Hepatocyte (in vitro differentiated cells): ENCODE data around the gene PEAK1. TPM values are rescaled to one million over a fixed set of nuclear protein-coding genes. Genes with fewer than 3 reads are reported as not detected.

Experiments used
- DNase-seq: peaks from one replicate; pipeline ENCODE4 v3.0.0-alpha.2; 2016; ENCODE audit warnings: low spot score
- H2AFZ ChIP-seq: fragments of 200-600 bp; sonication (generic); 2 replicates; pipeline ENCODE4 v1.6.0; 2016; ENCODE audit warnings: antibody characterized with exemption, mild to moderate bottlenecking
- H3K27ac ChIP-seq: fragments of 200-600 bp; sonication (generic); 2 replicates; pipeline ENCODE4 v1.5.1; 2016; ENCODE audit warnings: mild to moderate bottlenecking
- H3K27me3 ChIP-seq: fragments of 200-600 bp; sonication (generic); 2 replicates; pipeline ENCODE4 v1.6.1; 2016
- H3K36me3 ChIP-seq: fragments of 200-600 bp; sonication (generic); replicated peaks from 2 replicates; pipeline ENCODE4 v1.5.1; 2016; ENCODE audit warnings: low read depth; ENCODE audit not compliant: insufficient read depth
- H3K4me1 ChIP-seq: fragments of 200-600 bp; sonication (generic); 2 replicates; pipeline ENCODE4 v1.5.1; 2016; ENCODE audit warnings: mild to moderate bottlenecking, moderate library complexity; ENCODE audit not compliant: insufficient read depth
- H3K4me2 ChIP-seq: fragments of 200-600 bp; sonication (generic); 2 replicates; pipeline ENCODE4 v1.6.0; 2016
- H3K4me3 ChIP-seq: fragments of 200-600 bp; sonication (generic); 2 replicates; pipeline ENCODE4 v1.5.1; 2016; ENCODE audit warnings: mild to moderate bottlenecking
- H3K79me2 ChIP-seq: fragments of 200-600 bp; sonication (generic); 2 replicates; pipeline ENCODE4 v1.6.0; 2017; ENCODE audit warnings: mild to moderate bottlenecking
- H3K9me2 ChIP-seq: fragments of 200-600 bp; sonication (generic); replicated peaks from 2 replicates; pipeline ENCODE4 v1.6.0; 2017; ENCODE audit warnings: mild to moderate bottlenecking; ENCODE audit not compliant: insufficient read depth
- H3K9me3 ChIP-seq: fragments of 200-600 bp; sonication (generic); 2 replicates; pipeline ENCODE4 v1.5.1; 2016; ENCODE audit warnings: low read depth, mild to moderate bottlenecking
- H4K20me1 ChIP-seq: fragments of 200-600 bp; sonication (generic); 2 replicates; pipeline ENCODE4 v1.6.0; 2016; ENCODE audit warnings: mild to moderate bottlenecking; ENCODE audit not compliant: insufficient read depth, poor library complexity, severe bottlenecking
- EZH2 ChIP-seq: fragments of 200-600 bp; sonication (generic); IDR thresholded peaks from 2 replicates; pipeline ENCODE4 v1.6.1; 2016; ENCODE audit warnings: antibody characterized with exemption, mild to moderate bottlenecking, borderline replicate concordance
- EZH2phosphoT487 ChIP-seq: fragments of 200-600 bp; sonication (generic); IDR thresholded peaks from one replicate; pipeline ENCODE4 v1.6.1; 2018; ENCODE audit warnings: antibody characterized with exemption, mild to moderate bottlenecking, low read depth, moderate library complexity; ENCODE audit not compliant: unreplicated experiment, severe bottlenecking
- WGBS: methylation state at CpG from one replicate; pipeline ENCODE4 v1.1.6; 2016; ENCODE audit warnings: low lambda C conversion rate; ENCODE audit errors: missing lambda C conversion rate; 5-methylcytosine and 5-hydroxymethylcytosine counted together
- polyA plus RNA-seq: library from polyadenylated mRNA; unstranded; fragments of >200 nt; fragmentation: Nextera tagmentation; extraction: Ambion mirVana; gene quantifications from 2 replicates; pipeline ENCODE4 v1.2.1, GENCODE V29; 2016
- total RNA-seq: library from RNA; depleted of rRNA; stranded (reverse); fragments of >200 nt; gene quantifications from 2 replicates; pipeline ENCODE4 v1.2.3, GENCODE V29; 2014
- TF ChIP-seq, protein P1 (sequence below): fragments of 200-600 bp; sonication (generic); IDR thresholded peaks from 2 replicates; pipeline ENCODE4 v1.5.1; 2016; ENCODE audit warnings: antibody characterized with exemption, mild to moderate bottlenecking; ENCODE audit not compliant: poor library complexity

The PEAK1 gene
- total and polyA plus RNA-seq, 2 experiments from 2014 or later, result 8.1 to 27.1 TPM

DNA sequence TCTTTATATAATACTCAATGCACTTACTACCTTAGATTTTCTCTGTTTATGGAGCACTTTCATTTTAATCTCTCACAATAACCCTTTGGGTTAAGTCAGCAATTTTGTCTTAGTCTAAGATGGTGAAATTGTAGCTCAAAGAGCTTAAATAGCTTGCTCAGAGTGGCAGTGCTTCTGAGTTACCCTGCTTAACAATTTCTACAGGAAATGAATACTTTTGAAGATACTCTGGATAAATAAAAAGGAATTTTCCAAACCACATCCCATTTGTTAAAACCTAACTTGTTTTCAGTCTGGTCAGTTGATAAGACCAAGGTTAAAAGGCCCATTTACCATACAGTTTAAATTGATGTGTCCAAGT is 38.0 kb upstream of the PEAK1 start:
- Histone ChIP-seq H4K20me1 (no peaks in the 10 kb centered on the region), H3K4me3 (no peak overlapping the region), H3K4me2 (no peak overlapping the region), H3K9me3 (no peaks in the 10 kb centered on the region), H3K36me3 (no peaks in the 10 kb centered on the region), H3K4me1 (peaks cover 11% of the 10 kb centered on the region), H3K27ac (peak overlapping the region; percentile 29), H2AFZ (no peak overlapping the region), H3K9me2 (no peaks in the 10 kb centered on the region), H3K27me3 (no peaks in the 10 kb centered on the region), H3K79me2 (peaks cover 28% of the 10 kb centered on the region)
- TF ChIP-seq EZH2 (no peak), EZH2phosphoT487 (no peak)
- TF ChIP-seq, protein P1, sequence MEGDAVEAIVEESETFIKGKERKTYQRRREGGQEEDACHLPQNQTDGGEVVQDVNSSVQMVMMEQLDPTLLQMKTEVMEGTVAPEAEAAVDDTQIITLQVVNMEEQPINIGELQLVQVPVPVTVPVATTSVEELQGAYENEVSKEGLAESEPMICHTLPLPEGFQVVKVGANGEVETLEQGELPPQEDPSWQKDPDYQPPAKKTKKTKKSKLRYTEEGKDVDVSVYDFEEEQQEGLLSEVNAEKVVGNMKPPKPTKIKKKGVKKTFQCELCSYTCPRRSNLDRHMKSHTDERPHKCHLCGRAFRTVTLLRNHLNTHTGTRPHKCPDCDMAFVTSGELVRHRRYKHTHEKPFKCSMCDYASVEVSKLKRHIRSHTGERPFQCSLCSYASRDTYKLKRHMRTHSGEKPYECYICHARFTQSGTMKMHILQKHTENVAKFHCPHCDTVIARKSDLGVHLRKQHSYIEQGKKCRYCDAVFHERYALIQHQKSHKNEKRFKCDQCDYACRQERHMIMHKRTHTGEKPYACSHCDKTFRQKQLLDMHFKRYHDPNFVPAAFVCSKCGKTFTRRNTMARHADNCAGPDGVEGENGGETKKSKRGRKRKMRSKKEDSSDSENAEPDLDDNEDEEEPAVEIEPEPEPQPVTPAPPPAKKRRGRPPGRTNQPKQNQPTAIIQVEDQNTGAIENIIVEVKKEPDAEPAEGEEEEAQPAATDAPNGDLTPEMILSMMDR, result no peak
- no peak for DNase-seq

DNA sequence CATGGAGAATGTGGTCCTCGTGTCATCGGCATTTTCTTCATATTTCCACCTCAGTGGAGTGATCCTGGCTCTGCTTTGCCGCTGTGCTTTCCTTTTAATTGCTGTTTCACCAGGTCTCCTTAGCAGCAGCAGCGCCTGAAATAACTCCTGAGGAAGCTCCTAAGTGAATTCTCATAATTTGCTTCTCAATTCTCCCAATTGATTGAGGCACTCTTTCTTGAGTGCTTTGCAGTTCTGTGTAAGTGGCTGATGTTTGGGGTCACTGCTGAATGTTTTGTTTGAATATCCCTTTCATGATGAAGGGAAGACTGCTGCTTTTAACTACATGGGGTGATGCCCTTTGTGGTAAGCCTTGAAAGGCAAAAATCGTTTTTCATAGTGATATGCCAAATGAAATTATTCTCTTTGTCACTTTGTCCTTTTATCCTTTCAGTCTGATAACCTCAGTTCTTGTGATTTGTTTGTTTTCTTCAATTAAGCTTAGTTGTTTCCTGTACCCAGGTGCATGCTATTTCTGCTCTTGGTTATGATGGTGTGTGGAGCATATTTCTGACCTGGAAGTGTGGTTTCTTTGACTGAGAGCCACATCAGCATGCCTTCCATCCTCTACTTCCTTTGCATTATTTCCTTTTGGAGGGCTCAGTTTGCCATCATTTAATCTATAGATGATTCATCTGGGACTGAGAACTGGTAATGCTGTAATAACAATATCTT is 37.4 kb upstream of the PEAK1 start:
- Histone ChIP-seq H2AFZ (no peak overlapping the region), H3K27ac (peak overlapping the region; percentile 29), H3K79me2 (peaks cover 29% of the 10 kb centered on the region), H3K4me1 (peaks cover 11% of the 10 kb centered on the region), H3K27me3 (no peaks in the 10 kb centered on the region), H3K36me3 (no peaks in the 10 kb centered on the region), H3K9me3 (no peaks in the 10 kb centered on the region), H3K4me2 (no peak overlapping the region), H4K20me1 (no peaks in the 10 kb centered on the region), H3K9me2 (no peaks in the 10 kb centered on the region), H3K4me3 (no peak overlapping the region)
- no peak for DNase-seq
- TF ChIP-seq, protein P1, result no peak
- 80% methylated on average over 5 of the region's 5 CpGs for WGBS

DNA sequence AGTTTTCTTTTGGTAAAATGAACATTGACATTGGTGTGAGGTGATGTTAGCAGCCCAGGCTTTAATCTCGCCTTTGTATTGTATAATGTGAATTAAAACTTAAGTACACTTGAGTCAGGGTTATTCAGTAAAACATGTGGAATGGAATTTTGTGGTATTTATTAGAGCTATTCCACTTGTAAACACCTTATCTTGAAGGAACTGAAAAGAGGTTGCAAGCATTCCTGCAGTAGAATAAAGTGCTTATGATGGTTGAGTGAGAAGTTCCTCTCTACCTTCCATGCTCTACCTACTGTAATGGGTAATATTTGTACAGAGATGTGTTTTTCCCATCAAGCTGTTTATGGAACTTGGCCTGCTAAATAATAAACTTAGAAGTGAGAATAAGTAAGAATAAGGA is 36.8 kb upstream of the PEAK1 start:
- no peak overlapping the region for H3K4me3 ChIP-seq
- 100% methylated on average over 1 of the region's 1 CpG for WGBS
- no peak overlapping the region for H3K4me2 ChIP-seq
- no peaks in the 10 kb centered on the region for H3K9me3 ChIP-seq
- peaks cover 11% of the 10 kb centered on the region for H3K4me1 ChIP-seq
- no peaks in the 10 kb centered on the region for H4K20me1 ChIP-seq
- no peaks in the 10 kb centered on the region for H3K9me2 ChIP-seq
- H3K36me3 ChIP-seq, result no peaks in the 10 kb centered on the region
- peak overlapping the region; percentile 5 for H3K27ac ChIP-seq
- DNase-seq, result no peak
- peaks cover 35% of the 10 kb centered on the region for H3K79me2 ChIP-seq
- TF ChIP-seq EZH2phosphoT487 (no peak), EZH2 (no peak)
- TF ChIP-seq, protein P1, result no peak
- no peak overlapping the region for H2AFZ ChIP-seq
- no peaks in the 10 kb centered on the region for H3K27me3 ChIP-seq
